Measurements from ENCODE around the gene PNO1. TPM values are rescaled to one million over a fixed set of nuclear protein-coding genes. Genes with fewer than 3 reads are reported as not detected.

The PNO1 gene
- total and polyA plus RNA-seq, 9 of the 15 experiments (the other 6 are each of a cell fraction or from before 2014, with no cell fraction given): 11.8 to 81.7 (median 41.1) TPM

- TF ChIP-seq, protein P1, sequence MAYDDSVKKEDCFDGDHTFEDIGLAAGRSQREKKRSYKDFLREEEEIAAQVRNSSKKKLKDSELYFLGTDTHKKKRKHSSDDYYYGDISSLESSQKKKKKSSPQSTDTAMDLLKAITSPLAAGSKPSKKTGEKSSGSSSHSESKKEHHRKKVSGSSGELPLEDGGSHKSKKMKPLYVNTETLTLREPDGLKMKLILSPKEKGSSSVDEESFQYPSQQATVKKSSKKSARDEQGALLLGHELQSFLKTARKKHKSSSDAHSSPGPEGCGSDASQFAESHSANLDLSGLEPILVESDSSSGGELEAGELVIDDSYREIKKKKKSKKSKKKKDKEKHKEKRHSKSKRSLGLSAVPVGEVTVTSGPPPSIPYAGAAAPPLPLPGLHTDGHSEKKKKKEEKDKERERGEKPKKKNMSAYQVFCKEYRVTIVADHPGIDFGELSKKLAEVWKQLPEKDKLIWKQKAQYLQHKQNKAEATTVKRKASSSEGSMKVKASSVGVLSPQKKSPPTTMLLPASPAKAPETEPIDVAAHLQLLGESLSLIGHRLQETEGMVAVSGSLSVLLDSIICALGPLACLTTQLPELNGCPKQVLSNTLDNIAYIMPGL (CRISPR knock-in tag; IDR thresholded peaks at IDR 0.05): no peak; the same call in 1 of the 2 replicates
- TF ChIP-seq, protein P2, sequence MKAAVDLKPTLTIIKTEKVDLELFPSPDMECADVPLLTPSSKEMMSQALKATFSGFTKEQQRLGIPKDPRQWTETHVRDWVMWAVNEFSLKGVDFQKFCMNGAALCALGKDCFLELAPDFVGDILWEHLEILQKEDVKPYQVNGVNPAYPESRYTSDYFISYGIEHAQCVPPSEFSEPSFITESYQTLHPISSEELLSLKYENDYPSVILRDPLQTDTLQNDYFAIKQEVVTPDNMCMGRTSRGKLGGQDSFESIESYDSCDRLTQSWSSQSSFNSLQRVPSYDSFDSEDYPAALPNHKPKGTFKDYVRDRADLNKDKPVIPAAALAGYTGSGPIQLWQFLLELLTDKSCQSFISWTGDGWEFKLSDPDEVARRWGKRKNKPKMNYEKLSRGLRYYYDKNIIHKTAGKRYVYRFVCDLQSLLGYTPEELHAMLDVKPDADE (conservative IDR thresholded peaks at IDR 0.05; ENCODE audit: control insufficient read depth, low read depth, low read length): peak; percentile 86
- TF ChIP-seq MCM5 (IDR thresholded peaks at IDR 0.05; ENCODE audit: low read depth): no peak
- TF ChIP-seq ZNF639 (CRISPR knock-in tag; conservative IDR thresholded peaks at IDR 0.05 in 1 of 2, IDR thresholded peaks at IDR 0.05 in 1 of 2): peak in 1 of 2 experiments; percentile 83; a peak in 2 of 4 replicates
- peak; percentile 82 for TF ChIP-seq RBBP5 (IDR thresholded peaks at IDR 0.05; ENCODE audit: borderline replicate concordance, insufficient read depth, low read length, poor library complexity, severe bottlenecking)
- 0 out of 2 replicates have a peak, but pooled peaks have one; percentile 12 for TF ChIP-seq NCOA1 (IDR thresholded peaks at IDR 0.05; ENCODE audit: low read depth)
- no peak for TF ChIP-seq PURB (CRISPR knock-in tag; IDR thresholded peaks at IDR 0.05; ENCODE audit: low read depth)
- TF ChIP-seq, protein P3, sequence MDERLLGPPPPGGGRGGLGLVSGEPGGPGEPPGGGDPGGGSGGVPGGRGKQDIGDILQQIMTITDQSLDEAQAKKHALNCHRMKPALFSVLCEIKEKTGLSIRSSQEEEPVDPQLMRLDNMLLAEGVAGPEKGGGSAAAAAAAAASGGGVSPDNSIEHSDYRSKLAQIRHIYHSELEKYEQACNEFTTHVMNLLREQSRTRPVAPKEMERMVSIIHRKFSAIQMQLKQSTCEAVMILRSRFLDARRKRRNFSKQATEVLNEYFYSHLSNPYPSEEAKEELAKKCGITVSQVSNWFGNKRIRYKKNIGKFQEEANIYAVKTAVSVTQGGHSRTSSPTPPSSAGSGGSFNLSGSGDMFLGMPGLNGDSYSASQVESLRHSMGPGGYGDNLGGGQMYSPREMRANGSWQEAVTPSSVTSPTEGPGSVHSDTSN (CRISPR knock-in tag; IDR thresholded peaks at IDR 0.05; ENCODE audit: low read depth): no peak
- TF ChIP-seq, protein P3 (tag; conservative IDR thresholded peaks at IDR 0.05; ENCODE audit: low read depth): 0 out of 2 replicates have a peak, but pooled peaks have one; percentile 3
- peak in 1 of 2 experiments; percentile 16; a peak in 1 of 4 replicates for TF ChIP-seq FOXA3 (CRISPR knock-in tag; conservative IDR thresholded peaks at IDR 0.05 in 1 of 2, IDR thresholded peaks at IDR 0.05 in 1 of 2)
- TF ChIP-seq CXXC5 (CRISPR knock-in tag; IDR thresholded peaks at IDR 0.05): peak; percentile 85
- no peak for TF ChIP-seq NFIX (CRISPR knock-in tag; IDR thresholded peaks at IDR 0.05; ENCODE audit: low read depth)
- TF ChIP-seq POLR2G (IDR thresholded peaks at IDR 0.05; ENCODE audit: low read depth, low read length): peak; percentile 88
- peak; percentile 82 to 99; a peak in 3 of 4 replicates for TF ChIP-seq HDAC1 (IDR thresholded peaks at IDR 0.05)
- TF ChIP-seq RFX5 (IDR thresholded peaks at IDR 0.05; ENCODE audit: low read depth, low read length): peak; percentile 37; the same call in 1 of the 2 replicates
- peak; percentile 69 for TF ChIP-seq USF1 (CRISPR knock-in tag; IDR thresholded peaks at IDR 0.05)
These were observed at the start of gene PNO1 (continued) for GRCh38 chr2:68157402-68158133.
